GM19452 (cell line): ENCODE results near the gene ARPC1B.
"Not testable (repeated sequence)": the region's sequence is repeated elsewhere in the genome, so short reads cannot be mapped to it uniquely, and the experiment has no call there.

Source experiments
- ATAC-seq: cut with Tn5 transposase; IDR thresholded peaks from one replicate; pipeline ENCODE4 v1.9.1; 2021; ENCODE audit not compliant: unreplicated experiment

Gene ARPC1B

DNA sequence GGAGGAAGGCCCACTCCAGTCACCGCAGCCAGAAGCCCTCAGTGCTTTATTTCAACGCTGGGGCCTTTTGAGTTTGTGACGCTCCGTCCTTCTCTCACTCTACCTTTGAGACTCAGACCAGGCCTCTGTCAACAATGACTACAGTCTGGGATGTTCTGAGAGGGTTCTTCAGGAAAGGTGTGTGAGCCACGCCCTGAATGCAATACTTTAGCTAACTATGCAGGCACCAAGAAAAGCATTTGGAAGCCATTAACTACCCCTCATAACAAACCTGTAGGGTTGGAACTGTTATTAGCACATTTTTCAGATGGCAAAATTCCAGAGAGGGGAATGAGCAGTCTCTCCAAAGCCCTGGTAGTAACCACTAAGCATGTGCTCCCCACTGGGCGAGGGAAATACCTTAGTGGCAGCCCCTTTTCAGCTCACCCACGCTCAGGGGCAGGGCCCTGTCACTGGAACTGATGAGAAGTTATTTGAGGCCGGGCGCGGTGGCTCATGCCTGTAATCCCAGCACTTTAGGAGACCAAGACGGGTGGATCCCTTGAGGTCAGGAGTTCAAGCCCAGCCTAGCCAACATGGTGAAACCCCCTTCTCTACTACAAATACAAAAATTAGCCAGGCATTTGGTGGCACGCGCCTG is 5.7 kb upstream of the ARPC1B start:
- ATAC-seq = no peak

DNA sequence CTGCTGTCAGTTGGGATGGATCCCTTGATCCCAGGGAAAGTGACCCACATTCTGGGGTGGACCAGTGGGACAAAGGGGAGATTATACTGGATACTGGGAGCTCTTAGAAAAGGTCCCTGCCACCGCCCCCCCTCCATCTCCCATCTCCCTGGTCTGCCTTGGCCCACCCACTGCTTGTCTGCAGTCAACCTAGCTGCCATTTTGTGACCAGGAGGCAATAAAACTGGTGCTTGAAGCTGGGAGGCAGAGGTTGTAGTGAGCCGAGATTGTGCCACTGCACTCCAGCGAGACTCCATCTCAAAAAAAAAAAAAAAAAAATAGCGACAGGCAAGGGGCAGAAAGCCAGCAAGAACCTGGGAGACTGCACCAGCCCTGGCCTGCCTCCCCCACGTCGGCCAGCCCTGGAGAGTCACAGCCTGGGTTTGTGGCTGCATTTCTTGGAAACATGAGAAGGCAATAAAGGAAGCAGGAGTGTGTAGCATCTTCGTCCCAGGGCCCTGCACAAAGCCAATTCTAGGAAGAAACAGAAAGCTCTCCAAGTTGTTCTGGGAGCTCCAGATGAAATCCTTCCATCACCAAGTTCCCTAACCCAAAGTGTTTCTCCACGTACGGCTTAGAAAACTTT is 4.7 kb upstream of the ARPC1B start:
- no peak for ATAC-seq

DNA sequence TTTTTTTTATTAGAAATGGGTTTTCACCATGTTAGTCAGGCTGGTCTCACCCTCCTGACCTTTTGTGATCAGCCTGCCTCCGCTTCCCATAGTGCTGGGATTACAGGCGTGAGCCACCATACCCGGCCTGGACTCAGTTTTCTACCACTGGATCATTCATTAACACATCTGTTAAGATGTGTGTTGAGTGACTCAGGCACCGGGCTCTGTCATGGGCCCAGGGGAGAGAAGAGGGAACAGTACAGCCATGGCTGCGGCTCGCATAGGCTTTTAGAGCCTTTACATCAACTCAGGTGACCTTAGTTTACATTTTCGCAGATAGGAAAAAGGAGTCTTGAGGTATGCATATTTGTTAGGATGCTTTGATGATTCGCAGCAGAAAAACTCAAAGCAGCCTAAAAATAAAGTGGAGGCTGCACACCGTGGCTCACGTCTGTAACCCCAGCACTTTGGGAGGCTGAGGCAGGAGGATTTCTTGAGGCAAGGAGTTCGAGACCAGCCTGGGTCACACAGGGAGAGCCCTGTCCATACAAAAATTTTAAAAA is 3.1 kb upstream of the ARPC1B start:
- ATAC-seq = no peak

DNA sequence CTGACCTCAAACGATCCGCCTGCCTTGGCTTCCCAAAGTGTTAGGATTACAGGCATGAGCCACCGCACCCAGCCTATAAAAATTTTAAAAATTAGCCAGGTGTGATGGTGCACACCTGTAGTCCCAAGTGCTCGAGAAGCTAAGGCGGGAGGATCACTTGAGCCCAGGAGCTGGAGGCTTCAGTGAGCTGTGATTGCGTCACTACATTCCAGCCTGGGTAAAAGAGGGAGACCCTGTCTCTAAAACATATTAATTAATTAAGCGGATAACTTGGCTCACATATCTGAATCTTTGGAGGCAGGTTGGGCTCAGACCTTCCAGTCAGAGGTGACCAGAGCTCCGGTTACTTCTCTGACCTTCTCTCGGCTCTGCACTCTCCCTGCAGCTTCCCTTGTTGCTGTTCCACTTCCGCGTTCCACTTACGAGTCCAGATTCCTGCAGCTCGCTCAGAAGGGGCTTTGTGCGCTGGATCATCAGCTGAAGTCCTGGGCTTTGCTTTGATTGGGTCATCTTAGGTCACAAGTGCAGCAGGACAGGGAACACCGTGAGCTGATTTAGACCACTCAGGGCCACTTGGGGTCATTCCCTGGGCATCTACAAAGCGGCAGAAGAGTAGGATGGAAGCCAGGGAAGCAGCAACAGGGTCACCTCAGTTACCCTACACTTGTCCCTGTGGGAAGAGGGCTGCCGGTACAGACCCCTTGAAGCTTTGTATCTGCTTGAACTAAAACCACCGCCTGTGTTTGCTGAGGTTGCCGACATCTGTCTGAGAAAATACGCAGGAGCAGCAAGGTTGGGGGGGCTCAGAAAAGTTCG is 2.0 kb upstream of the ARPC1B start:
- no peak for ATAC-seq

DNA sequence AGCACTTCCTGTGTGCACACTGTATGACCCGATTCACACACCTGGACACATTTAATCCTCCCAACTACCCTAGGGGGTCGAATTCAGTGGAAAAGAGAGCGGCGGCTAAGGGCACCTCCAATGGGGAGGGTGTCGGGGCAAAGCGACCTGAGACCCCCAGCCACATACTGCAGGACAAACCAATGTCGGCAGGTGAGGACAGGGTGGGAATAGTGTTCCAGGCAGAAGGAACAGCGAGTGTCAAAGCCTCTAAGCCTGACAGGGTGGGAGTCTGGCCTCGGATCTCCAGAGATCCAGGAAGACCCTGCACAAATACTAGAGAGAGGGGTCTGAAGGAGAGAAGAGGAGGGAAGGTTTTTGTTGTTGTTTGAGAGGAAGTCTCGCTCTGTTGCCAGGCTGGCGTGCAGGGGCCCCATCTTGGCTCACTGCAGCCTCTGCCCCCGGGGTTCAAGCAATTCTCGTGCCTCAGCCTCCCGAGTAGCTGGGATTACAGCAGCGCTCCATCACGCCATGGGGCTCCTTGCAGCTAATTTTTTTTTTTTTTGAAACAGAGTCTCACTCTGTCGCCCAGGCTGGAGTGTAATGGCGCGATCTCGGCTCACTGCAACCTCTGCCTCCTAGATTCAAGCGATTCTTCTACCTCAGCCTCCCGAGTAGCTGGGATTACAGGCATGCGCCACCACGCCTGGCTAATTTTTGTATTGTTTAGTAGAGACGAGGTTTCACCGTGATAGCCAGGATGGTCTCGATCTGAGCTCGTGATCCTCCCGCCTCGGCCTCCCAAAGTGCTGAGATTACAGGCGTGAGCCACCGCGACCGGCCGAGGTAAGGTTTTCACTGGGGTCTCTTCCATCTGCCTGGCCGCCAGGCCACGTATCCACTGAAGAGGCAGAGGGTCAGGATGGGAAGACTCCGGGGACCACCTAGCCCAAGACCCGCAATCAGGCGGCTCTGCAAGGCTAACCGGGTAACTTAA is 1.2 kb upstream of the ARPC1B start:
- no peak for ATAC-seq

DNA sequence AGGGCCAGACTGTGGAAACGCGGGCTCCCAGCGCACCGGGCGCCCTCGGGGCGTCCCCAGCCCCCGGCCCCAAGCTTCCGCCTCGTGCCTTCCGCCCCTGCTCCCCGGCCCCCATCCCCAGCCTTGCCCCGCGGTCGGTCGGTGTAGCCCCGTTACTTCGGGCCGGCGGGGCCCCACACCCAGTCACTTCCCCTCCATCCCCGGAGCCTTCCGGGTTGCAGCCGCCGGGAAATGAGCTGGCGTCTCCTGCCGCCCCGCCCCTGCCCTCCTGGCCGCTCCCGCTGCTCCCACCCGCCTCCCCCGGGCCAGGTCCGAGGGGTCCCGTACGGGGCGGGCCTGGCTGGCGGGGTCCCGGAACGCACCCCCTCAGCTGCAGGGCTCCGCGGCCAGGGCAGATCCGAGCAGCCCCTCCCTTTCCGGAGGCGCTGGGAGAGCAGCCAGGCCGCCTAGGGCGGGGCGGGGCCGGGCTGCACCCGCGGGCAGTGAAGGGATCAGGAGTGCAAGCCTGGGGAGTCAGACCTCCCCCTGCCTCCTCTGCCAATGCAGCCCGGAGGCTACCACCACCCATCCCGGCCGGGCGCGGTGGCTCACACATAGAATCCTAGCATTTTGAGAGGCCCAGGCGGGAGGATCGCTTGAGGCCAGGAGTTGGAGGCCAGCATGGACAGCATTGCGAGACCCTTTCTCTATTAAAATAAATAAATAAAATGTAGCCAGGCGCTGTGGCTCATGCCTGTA is 709 bp downstream of the ARPC1B start:
- peak; percentile 38 for ATAC-seq

DNA sequence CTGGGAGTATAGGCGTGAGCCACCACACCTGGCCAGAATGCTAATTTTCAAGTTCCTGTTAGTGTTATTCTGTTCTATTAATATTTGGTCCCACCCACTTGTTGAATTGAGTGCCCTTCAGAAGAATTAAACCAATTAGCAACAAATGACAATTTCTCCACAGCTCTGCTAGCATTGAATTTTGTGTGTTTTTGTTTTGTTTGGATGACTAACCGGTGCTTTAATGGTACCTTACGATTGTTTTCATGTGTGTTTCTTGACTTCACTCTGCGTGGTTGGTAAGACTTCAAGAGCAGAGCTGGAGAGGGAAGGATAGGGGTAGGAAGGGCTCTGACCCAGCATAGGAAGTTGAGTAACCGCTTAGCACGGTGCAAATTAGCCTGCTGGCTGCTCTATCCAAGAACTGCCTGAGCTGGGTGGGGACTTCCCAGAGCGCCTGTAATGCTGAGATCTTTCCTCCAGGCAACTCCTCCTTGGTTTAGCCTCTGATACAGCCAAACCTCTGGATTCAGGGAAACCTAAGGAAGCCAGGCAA is 4.6 kb downstream of the ARPC1B start:
- no peak for ATAC-seq

DNA sequence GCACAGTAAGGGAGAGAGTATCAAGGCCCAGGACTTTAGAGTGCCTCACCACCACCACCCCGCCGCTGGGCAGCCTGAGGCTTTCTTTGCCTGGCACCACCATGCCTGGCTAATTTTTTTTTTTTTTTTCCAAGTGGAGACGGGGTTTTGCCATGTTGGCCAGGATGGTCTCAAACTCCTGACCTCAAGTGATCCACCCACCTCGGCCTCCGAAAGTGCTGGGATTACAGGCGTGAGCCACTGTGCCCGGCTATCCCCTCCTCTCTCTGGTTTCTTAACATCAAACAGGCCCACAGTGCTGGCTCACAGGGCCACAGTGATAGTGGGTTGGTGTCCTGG is 5.1 kb downstream of the ARPC1B start:
- not testable (repeated sequence) for ATAC-seq

DNA sequence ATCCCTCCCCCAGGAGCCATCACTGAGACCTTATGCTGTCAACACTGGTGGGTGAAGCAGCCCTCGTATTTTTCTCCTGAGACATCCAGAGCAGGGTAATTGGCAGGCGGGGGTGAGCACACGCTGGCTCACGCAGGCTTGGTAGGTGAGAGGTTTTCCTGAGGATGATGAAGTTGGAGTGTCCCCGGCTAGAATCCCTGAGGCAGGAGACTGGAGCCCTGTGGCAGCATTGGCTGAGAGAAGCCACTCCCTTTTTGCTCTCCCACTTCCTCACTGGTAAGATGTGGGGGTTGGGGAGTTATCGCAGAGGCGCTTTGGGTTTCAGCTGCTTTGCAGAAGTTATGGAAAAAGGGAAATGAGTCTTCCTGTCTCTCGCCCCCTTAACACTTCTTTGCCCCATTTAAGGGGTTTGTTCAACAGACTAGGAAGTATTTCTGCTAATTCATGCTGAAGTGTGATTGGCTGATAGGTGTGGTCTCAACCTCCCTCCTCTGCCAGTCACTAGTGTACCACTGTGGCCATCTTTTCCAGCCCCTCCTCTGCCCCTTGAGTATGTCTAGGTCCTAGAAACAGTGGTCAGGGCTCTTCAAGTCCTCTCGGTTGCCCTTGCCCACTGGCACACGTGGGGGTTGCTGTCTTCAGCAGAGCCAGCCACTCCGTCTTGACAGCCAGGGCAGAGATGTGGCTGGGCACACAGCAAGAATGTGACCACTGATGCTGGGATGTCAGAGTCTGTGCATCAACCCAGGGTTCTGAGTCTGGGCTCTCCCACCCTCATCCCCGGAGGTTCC is 5.7 kb downstream of the ARPC1B start:
- ATAC-seq = peak; percentile 32

DNA sequence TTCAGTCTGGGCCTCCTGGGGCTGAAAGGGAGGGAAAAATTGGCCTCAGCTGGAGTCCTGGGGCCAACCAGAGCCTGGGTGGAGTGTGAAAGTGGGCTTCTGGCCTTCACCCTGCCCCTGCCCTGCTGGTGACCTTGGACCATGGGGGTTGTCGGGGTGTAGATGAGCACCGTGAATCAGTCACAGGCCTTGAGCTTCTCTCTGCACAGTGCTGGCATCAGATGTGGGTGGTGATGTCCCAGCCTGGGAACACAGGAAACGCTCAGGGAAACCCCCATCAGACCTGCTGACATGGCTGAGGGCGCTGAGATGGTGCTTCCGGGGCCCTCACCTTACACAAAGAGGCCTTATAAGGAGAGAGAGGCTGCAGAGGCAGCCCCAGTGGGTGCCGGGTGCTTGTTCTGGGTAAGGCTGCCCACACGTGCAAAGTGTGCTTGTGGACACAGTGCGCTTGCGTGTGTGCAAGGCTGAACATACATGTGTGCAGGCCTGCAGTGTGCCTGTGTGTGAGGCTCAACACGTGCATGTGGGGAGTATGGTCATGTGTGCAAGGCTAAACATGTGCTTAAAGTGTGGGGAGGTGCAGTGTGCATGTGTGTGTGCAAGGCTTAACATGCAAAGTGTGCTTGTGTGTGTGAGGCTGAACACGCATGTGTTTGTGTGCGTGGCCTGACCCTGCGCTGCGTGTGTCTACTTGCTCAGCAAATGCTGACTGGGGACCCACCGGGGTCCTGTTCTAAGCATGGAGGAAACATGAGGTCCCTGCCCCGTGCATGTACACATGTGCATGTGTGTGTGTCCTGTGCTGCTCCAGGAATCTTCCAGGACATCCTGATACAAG is 6.5 kb downstream of the ARPC1B start:
- ATAC-seq = peak; percentile 80

DNA sequence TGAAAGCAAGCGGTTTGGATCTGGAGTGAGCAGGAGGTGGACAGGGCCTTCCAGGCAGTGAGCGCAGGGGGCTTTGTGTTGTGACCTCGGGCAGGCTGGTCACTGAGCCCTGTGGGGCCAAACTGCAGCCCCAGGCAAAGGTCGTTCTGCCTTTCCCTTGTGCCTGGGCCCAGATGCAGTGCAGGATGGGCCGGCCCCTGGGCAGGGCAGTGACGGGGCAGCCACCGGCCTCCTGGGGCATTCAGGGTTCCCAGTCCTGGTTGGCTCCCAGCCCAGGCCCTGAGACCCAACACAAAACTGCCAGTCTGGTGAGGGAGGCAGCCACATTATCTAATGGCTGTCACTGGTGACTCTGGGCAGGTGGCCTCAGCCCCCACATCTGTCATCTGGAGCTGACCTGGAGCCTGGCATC is 7.1 kb downstream of the ARPC1B start:
- ATAC-seq = no peak

DNA sequence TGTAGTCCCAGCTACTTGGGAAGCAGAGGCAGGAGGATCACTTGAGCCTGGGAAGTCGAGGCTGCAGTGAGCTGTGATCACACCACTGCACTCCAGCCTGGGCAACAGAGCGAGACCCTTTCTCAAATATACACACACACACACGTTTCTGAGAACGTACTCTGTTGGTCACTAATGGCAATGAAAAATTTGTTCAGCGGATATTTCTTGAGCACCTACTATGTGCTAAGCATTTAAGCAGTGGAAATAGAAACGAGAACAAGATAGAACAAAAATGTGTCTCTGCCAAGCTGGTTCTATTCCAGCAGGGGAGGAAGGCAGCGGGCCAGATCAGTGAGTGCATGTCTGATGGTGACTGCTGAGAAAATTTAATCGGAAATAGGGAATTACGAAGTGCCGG is 8.7 kb downstream of the ARPC1B start:
- no peak for ATAC-seq

DNA sequence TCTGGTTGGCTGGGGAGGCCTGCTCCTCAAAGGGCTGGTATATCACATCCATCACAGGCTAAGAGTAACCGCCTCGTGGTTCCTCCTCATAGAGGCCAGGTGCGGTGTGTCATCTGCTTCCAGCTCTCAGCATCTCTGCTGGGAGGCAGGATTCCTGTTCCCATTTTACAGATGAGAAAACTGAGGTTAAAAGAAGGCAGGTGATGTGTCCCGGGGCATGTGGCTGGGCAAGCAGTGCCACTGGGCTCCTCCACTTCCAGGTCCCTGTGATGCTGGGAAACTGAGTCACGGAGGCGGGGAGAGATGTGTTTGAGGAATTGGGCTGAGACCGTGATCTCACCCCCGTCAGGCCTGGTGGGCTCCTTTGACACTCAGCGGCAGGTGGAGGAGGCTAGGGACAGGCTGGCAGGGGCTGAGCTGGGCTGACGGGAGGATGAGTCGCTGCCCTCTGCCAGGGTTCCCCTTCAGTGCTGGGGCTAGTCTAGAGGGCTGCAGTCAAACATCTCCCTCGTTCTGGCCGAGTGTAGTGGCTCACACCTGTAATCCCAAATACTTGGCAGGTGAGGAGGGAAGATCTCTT is 9.4 kb downstream of the ARPC1B start:
- ATAC-seq = no peak

DNA sequence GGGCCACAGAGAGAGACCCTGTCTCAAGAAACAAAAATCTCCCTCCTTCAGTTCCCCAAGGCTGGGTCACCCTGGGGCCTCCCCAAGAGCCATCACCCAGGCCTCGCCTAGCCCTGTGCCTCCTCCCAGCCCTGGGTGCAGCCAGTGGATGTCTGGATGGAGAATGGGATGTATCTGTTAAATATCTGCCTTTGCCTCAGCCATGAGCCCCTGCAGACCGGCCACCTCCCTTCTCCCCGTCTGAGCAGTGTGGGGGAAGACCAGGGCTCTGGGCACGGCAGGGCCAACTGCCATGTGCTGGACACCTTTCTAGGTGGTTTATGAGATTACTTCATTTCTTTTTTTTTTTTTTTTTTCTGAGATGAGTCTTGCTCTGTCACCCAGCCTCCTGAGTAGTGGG is 10.0 kb downstream of the ARPC1B start:
- no peak for ATAC-seq

DNA sequence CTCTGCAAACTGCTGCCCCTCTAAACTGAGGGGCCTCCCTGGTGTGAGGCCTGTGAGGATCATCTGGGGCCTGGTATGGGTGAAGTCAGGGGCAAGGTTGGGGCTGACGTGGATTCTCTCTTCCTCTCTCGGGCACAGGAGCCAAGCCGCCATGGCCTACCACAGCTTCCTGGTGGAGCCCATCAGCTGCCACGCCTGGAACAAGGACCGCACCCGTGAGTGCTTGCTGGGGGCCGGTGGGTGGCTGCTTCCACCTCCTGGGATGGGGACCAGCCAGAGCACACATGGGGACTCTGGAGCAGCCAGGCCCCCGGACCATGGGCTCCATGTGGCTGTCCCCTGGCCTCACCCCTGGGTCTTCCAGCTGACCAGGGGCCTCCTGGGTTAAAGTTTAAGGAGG is 11.0 kb downstream of the ARPC1B start:
- ATAC-seq = no peak

DNA sequence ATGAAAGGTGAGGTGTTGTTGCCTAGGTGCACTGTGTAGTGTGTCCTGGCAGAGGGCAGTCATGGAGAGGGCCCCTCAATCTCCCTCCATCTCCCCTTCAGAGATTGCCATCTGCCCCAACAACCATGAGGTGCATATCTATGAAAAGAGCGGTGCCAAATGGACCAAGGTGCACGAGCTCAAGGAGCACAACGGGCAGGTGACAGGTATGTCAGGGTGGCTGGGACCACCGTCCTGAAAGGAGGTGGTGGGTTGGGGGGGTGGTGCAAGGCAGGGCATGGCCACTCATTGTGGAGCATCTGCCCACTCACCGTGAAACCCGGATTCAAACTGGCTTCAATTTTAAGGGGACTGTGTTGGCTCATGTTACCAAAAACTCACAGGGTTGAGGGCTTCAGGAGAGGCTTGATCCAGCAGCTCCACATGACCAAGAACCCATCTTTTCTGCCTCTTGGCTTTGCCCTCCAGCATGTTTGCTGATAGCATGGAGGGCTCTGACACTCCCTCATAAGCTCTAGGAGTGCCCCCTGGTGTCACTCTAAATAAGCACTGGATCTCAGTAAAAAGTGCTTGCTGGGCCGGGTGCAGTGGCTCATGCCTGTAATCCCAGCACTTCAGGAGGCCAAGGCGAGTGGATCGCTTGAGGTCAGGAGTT is 12.2 kb downstream of the ARPC1B start:
- no peak for ATAC-seq

DNA sequence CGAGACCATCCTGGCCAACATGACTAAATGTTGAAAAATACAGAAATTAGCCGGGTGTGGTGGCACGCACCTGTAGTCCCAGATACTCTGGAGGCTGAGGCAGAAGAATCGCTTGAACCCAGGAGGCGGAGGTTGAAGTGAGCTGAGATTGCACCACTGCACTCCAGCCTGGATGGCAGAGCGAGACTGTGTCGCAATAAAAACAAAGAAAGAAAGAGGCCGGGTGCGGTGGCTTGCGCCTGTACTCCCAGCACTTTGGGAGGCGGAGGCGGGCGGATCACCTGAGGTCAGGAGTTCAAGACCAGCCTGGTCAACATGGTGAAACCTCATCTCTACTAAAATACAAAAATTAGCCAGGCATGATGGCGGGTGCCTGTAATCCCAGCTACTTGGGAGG is 12.7 kb downstream of the ARPC1B start:
- ATAC-seq = not testable (repeated sequence)
